DMS 273 (cell line): ENCODE data around the gene RBM8A.

Source experiments
- DNase-seq: peaks from one replicate; lab custom pipeline; 2025; ENCODE audit not compliant: unreplicated experiment; lab: John Stamatoyannopoulos, UW

Gene RBM8A

GRCh38 chr1:145927063-145927886, at the start of gene RBM8A:
Gene RBM8A (minus strand): TSS chr1:145927484. CDS start chr1:145927426, 58 bp downstream.
- peak; percentile 99 for DNase-seq

- DNase-seq = no peak
Measured at GRCh38 chr1:145977016-145977415, 49.7 kb upstream of the RBM8A start.

DNA sequence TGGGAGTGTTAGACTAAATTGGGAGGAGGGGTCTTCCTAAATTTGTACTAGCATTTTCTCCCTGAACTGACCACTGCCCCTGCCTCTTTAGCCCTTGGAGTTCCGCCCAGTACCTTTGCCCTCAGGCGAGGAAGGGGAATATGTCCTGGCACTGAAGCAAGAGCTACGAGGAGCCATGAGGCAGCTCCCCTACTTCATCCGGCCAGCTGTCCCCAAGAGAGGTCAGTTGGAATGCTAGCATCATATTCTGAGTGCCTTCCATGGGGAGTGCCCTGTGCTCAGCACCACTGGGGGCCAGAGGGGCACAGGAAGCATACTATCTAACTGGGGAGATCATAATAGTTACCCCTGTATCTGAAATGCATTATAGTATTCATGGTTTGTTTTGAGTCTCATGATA, 47.9 kb upstream of the RBM8A start:
- DNase-seq = no peak

DNA sequence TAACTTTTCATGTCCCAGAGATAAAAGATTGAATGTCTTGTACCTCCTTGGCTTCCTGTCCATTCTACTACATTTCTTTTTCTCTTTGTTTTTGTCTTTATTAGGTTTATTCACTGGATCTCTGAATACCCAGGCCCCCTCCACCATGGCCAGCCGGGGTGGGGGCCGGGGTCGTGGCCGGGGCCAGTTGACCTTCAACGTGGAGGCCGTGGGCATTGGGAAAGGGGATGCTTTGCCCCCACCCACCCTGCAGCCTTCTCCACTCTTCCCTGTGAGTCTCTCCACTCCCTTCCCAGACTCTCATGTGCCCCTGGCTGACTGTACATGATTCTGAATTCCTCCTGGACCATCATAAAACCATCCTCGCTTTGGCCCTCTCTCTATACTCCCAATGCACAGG, 47.4 kb upstream of the RBM8A start:
- DNase-seq = no peak

DNA sequence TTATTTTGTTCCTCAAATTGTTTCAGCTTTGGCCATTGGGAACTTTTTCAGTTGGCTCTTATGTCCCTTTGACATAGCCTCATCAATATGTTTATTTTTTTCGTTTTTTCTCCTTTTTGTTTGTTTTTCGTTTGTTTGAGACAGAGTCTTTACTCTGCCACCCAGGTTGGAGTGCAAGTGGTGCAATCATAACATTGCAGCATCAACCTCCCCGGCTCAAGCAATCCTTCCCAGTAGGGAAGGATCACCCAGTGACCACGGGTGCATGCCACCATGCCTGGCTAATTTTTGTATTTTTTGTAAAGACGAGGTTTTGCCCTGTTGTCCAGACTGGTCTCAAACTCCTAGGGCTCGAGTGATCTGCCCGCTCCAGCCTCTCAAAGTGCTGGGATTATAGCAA, 45.3 kb upstream of the RBM8A start:
- DNase-seq = no peak

- no peak for DNase-seq
Measured at GRCh38 chr1:145967288-145967687, 40.0 kb upstream of the RBM8A start.

DNA sequence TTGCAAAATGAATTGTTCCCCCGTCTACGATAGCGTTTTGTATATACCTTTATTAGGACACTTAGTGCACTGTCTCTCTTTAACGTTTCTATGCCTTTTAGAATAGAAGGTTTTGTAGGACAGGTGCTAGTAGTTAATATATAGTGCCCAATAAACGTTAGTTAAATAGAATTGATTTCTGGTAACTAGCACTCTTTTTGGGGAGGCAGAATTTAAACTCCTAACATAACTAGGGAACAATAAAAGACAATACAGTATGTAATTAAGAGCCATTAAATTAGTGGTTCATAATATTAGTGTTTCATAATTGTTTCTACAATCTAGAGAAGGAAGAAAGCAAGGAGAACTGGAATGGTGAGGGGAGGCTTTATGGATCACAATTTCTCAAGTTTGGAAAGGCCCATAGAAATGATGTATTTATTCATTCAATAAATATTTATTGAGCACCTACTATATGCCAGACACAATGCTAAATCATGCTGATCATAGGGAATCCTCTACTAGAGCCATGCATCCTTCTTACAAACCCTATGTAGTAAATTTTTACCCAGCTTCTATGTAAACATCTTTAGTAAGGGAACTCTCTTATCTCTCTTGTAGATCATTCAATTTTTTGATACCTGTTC, 37.9 kb upstream of the RBM8A start:
- no peak for DNase-seq

- DNase-seq = peak; percentile 98
Measured at GRCh38 chr1:145964328-145965118, 37.2 kb upstream of the RBM8A start, which contains the start of the genes ANKRD34A and POLR3GL. Gene ANKRD34A (minus strand): TSS chr1:145964575. CDS start chr1:145961759, 2,816 bp downstream. Gene POLR3GL (plus strand): TSS chr1:145964690. CDS start chr1:145974866, 10,176 bp downstream.

- peak; percentile 71 for DNase-seq
Measured at GRCh38 chr1:145963265-145964019, 36.2 kb upstream of the RBM8A start.

DNA sequence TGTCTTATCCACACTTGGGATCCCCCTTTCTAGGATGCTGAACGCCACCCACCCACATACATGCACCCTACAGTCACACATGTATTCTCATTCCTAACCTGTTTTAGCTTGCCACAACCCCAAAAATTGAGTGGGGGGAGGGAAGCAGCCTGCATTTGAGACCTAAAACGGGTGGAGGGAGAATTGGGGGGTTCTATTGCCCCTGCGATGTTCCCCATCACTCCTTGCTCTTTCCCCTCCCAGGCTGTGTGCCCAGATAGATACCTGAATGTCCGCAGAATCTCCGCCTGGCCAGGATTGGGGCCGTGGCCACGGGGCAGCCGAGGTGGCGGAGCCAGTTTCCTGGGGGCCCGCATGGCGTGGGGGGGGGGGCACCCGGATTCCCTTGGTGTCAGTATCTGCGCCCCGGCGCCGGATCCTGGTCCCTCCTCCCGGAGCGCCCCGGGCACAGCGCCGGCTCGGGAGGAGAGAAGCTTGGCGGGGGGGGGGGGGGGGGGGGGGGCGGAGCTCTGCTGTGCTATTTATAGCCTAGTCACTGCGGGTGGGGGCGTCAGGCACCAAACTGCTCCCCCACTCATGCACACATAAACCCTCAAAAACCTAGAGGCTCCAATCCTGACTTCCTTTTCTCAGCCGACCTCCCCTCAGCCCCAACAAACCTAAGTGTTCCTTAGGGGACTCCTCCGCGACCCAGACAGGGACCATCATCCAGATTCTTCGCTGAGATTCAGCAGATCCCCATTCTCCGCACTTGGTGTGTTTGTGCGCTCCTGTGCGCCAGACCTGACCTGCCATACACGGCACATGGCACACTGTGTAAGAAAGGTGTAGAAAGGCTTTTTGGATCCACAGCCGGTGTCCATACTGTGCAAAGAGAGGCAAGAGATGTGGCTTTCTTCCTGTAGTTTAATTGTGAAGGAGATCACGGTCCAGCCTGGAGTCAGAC, 35.1 kb upstream of the RBM8A start:
- peak; percentile 71 for DNase-seq

DNA sequence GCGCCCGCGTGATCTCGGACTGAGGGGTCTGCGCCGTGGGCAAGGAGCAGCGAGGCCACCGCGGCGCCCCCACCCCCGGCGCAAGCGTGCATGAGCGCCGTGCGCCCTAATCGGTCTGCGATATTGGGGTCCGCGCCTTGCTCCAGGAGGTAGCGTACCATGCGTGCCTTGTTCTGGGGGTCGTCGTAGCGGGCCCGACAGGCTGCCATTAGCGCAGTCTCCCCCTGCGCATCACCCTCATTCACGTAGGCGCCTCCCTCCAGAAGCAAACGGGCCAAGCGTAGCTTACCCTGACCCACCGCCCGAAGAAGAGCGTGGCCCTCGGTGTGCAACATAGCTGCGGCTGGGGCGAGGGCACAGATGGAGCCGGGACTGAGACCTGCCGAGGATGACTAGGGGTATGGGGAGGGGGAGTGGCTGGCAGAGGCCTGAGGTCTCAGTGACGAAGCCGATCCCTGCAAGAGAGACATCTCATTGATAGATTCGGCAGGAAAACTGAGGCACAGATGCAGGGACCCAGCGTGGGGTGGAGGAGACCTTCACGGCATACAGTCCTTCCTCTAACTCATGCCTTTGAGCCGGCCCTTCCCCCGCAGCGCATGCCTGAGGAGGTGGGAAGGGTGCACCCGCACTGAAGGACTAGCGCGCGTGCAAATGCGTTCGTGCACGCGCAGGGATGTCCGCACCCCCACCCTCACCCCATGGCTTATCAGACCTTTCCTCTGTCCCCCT, 34.3 kb upstream of the RBM8A start:
- DNase-seq = peak; percentile 55

- no peak for DNase-seq
Measured at GRCh38 chr1:145961109-145961424, 33.8 kb upstream of the RBM8A start.

- DNase-seq = no peak
Measured at GRCh38 chr1:145960468-145961108, 33.3 kb upstream of the RBM8A start.

DNA sequence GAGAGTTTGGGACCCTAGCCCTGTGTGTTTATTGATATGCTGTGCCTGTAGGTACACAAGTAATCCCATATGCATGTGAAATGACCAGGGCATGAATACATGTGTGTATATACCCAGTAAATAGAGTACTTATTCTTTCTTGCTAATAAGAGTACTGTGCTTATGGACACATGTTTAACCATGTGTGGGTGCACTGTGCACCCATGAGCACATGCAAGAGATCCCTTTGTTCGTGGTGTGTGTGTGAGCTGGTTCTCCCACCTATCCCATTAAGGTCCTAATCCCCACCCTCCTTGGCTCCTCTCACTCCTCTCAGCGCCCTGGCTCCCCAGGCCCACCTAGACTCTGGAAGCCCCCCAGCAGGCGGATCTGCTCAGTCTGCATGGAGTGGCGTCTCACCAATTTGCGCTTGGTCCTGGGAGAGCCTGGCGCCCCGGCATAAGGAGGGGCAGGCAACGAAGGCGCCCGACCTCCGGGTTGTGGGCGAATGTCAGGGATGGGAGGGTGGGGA, 32.7 kb upstream of the RBM8A start:
- DNase-seq = no peak

DNA sequence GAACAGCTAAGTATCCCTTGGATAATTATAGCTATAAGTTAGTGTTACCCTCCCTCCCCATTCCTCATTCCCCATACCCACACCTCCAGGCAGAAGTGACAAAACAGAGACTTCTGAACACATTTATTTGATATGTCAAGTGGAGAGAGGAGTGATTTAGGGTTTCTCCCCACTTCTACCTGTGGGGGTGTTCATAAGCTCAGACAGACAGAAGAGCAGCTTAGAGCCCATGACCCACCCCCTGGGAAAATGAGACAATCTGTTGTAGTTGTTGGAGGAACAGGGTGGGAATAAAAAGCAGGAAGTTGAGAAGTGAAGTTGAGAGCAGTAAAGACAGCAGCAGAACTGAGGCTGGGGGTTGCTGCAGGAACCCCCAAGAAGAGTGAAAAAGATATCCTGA, 32.0 kb upstream of the RBM8A start:
- no peak for DNase-seq

- DNase-seq = no peak
Measured at GRCh38 chr1:145958734-145959133, 31.4 kb upstream of the RBM8A start.

DNA sequence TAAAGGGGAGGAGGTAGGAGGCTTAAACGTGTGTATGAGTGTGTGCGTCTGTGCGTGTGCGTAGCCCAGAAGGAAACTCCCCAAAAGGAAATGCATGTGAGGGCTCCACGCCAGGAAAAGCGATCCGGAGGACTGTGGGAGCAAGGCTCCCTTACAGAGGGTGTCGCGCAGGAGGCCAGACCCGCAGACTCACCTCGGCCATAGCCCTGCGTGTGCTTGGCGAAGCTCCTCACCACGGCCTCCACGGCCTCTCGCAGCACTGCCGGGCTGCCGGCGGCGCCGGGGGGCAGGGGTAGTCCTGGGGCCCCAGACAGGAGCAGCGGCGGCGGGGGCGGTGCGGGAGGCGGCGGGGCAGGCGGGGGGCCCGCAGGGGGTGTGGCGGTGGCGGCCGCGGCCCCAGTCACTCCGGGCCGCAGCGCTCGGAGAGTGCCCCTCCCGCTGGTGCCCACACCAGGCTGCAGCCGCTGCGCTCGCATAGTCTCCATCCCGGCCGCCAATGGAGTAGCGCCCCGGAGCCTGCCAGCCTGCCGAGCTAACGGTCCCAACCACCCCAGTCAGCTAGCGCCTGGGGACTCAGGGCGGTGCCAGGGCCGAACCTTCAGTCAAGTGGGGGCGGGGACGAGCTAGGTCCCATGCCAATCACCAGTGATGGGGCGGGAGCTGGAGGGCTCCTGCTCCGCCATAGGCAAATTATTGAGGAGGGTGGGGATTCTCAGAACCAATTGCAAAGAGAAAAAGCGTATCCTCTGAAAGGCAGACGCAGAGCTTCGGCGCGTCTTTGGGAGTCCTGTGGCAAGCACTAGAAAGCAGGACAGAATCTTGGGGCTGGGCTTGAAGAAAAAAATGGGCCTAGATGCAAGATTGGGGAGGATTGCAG, 30.4 kb upstream of the RBM8A start, which contains the start of gene LIX1L:
TSS of gene LIX1L (minus strand) at position 575 of the 877 bp plus-strand sequence. CDS start at position 485, 90 bp downstream.
- DNase-seq = peak; percentile 99
